ENCODE results near the gene GALNT14.

The GALNT14 gene

GRCh38 chr2:31134480-31134879, 3.8 kb downstream of the GALNT14 start:
- DNase-seq (ENCODE audit: low spot score), result no peak

GRCh38 chr2:31132786-31133185, 5.5 kb downstream of the GALNT14 start:
- DNase-seq (ENCODE audit: low spot score), result no peak

GRCh38 chr2:31131871-31132270, 6.4 kb downstream of the GALNT14 start:
- DNase-seq (ENCODE audit: low spot score), result no peak

GRCh38 chr2:31129375-31130171, 8.7 kb downstream of the GALNT14 start:
- no peak for DNase-seq (ENCODE audit: low spot score)

- DNase-seq (ENCODE audit: low spot score), result no peak
Measured at GRCh38 chr2:31127931-31128330, 10.3 kb downstream of the GALNT14 start.

DNA sequence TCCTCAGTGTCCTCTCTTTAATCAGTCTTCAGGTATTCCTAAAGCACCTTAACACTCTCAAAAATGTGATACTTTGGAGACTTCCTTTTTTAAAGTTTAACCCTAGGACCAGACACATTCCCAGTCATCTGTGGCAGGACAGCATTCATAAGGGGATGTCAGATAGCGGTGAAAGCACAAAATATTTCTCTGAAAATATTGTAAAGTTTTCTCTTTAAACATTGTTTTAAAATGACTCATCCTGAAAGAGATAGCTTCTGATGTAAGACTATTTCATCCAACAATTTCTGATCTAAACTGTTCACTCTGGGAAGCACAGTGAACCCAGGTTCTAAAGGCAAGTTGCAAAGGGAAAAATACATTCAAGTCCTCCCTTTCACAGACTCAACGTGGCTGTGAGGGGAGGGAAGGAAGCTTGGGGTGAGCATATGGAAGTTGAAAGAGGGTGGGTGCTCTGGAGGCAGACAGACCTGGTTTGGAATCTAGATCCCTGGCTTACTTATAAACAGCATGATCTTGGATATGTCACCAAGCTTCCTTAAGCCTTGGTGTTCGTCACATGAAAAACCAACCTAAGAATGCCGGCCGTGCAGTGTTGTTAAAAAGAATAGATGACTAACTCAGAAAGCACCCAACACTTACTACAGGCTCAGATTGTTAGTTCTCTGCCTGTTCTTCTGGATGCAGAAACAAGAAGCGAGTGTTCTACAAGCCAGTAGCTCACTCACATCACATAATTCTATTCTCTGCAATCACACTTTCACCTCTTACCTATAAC, 12.1 kb downstream of the GALNT14 start:
- no peak for DNase-seq (ENCODE audit: low spot score)

GRCh38 chr2:31124904-31125303, 13.3 kb downstream of the GALNT14 start:
- DNase-seq (ENCODE audit: low spot score), result no peak

DNA sequence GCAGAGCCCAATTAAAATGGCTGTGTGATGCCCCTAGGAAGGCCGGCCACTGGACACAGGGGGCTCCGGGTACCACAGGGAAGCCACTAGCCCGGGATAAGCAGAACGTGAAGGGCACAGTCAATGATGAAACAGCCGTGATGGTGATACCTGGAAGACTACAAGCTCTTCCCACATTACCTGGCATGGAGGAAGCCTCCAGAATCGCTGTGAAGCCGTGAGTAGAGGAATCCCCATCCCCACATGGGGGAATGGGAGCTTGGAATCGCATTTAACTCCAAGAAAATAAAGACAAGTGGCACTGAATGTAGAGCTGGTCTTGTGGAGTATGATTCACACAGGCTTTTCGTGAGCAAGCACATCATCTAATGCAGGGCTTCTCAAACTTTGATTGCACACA, 16.1 kb downstream of the GALNT14 start:
- DNase-seq (ENCODE audit: low spot score), result no peak

DNA sequence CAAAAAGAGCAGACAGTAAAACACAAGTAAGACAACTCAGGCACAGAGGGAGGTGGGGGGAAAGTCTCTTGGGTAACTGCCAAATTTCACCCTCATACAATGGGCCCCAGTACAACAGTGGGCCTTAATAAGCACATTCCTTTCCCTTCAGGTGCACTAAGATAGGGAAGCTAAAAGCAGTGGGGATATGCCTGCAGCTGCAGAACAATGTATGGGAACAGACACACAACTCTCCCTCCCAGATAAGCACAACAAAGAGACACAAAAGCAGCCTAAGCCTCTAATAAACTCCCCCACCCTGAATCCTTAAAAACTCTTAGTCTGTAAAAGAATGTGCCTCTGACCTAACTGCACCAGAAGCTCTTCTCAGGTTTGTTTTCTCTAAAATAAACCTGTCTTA, 24.5 kb downstream of the GALNT14 start:
- DNase-seq (ENCODE audit: low spot score), result no peak

DNA sequence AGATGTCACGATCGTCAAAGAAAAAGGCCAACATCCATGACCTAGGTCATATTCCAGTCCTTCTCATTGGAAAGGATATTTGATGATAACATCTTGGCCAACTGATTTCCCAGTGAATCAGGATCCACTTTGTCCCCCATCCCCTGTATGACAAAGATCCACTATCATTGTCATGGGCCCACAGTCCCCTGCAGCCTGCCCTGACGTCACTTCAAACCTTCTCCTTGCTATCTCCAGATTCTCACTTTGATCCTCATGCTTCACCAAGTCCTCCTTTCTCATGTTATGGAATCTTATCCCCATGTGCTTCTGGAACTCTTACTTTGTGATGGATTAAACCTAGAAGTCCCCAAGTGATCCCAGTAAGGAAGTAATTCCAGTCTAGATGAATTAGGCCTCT, 25.7 kb downstream of the GALNT14 start:
- DNase-seq (ENCODE audit: low spot score), result no peak

DNA sequence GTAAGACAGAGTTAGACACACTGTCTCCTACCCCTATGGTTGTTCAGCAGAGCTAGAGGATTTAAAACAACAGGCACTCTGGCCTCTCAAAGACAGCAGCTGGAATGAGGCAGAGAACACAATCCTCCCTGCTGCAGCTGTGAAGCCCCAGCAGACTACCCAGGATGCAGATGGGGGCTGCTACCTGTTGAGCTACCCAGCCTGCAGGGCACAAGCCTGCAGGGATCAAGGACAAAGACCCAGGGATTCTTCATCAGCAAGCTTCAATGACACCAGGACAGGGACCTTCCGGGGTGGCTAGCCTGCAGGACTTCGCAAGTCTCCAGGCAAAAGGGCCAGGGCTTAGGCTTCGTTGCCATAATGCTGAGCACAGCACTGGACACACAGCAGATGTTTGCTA, 27.2 kb downstream of the GALNT14 start:
- no peak for DNase-seq (ENCODE audit: low spot score)

GRCh38 chr2:31110431-31110830, 27.8 kb downstream of the GALNT14 start:
- no peak for DNase-seq (ENCODE audit: low spot score)

DNA sequence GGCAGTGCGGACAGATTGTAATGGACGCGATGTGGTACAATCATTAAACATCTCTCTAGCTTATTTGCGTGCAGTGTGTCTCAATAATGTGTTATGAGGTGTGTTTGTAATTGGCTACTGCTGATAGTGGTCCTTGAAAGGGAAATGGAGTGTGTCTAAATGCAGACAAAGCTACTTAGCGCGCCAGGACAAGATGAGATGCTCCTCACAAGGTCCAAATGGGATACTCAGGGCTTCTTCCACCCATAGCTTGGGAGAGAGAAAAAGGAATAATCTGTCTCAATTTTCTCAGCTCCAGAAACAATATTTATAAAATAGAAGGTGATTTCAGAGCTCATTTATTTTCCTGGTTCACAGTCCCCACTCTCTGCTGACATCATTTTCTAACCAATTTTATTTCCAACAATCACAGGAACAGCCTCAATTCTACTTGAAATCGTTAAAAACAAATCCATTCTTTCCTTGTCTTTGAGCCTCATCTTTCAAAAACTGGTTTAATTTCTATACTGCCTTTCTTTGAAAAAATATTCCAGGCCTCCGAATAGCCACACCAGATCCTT, 28.5 kb downstream of the GALNT14 start:
- DNase-seq (ENCODE audit: low spot score), result no peak

- DNase-seq (ENCODE audit: low spot score), result no peak
Measured at GRCh38 chr2:31108561-31109286, 29.5 kb downstream of the GALNT14 start.

DNA sequence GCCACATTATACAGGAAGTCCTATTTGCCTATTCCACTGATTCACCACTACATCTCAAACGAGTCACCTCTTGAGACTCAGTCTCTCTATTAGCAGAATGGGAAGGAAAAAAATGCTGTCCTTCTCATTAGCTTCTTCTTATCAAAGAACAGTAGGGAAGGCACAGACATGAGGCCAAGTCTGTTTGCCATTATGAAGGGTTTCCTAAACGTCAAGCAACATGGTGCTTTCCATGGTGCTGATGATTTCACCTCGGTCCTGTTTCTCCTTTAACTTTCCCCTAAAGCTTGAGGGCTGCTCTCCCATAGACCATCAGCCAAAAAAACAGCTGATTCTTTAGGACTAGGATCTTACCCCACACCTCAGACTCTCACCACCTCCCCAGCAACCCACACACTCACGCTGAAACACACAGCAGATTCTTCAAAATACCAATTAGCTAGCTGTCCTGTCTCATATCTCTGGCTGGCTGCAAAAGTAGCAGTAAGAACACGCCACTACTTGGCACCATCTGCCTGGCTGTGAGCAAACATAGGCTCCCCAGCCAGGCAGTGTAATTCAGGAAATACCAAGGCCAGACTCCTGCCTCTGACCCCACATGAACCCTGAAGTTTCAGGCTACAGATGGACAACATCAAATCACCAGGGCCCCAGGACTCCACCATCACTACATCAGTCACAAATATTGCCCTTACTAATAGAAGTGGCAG, 30.5 kb downstream of the GALNT14 start:
- DNase-seq (ENCODE audit: low spot score), result no peak

DNA sequence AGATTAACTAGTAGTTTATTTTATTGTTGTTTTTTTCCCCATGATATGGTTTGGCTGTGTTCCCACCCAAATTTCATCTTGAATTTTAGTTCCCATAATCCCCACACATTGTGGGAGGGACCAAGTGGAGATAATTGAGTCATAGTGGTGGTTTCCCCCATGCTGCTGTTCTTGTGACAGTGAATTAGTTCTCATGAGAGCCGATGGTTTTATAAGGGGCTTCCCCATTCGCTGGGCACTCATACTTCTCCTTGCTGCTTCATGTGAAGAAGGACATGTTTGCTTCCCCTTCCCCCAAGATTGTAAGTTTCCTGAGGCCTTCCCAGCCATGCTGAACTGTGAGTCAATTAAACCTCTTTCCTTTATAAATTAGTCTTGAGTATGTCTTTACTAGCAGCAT, 36.5 kb downstream of the GALNT14 start:
- DNase-seq (ENCODE audit: low spot score), result no peak

GRCh38 chr2:31097962-31098613, 40.2 kb downstream of the GALNT14 start:
- DNase-seq (ENCODE audit: low spot score), result no peak

GRCh38 chr2:31090188-31090587, 48.1 kb downstream of the GALNT14 start:
- DNase-seq (ENCODE audit: low spot score), result no peak

DNA sequence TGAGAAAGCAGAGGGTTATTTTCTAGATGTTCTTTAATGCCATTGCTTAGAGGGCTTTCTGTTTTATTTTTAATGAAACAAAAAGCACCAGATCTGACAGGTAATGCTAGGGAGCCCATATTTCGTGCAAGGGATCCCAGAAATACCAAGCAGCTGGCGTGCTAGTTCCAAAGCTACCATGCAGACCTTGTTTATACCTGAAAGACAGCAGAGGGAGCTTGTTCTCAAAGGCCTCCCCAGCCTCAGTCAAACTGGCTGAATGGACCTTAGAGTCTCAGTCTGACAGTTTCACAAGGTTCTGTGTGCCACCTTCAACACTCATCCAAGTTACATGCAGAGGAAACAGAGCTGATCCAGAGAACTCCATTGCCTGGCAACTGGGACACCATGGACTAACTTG, 48.6 kb downstream of the GALNT14 start:
- peak; percentile 10 for DNase-seq (ENCODE audit: low spot score)

GRCh38 chr2:31088504-31089195, 49.6 kb downstream of the GALNT14 start:
- DNase-seq (ENCODE audit: low spot score), result no peak

DNA sequence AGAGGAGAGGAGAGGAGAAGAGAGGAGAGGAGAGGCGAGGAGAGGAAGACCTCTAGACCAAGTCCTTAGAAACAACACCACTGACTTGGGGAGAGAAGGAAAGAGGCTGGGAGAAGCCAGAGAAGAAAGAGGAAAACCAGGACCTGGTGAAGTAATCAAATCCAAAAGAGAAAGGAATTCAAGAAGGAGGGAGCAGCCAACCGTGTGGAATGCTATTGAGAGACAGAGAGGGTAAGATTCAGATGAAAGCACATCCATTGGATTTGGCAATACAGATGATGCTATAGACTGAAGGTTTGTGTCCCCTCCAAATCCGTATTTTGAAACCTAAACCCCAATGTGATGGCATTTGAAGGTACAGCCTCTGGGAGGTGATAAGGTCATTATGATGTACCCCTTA, 50.7 kb downstream of the GALNT14 start:
- no peak for DNase-seq (ENCODE audit: low spot score)

Data from cerebellar cortex (tissue), 1 donor.